ENCODE data around the gene KLHL21. TPM values are rescaled to one million over a fixed set of nuclear protein-coding genes. Genes with fewer than 3 reads are reported as not detected.

The KLHL21 gene
- total RNA-seq, 8 experiments from 2014 or later, result 7.0 to 38.3 (median 12.6) TPM

DNA sequence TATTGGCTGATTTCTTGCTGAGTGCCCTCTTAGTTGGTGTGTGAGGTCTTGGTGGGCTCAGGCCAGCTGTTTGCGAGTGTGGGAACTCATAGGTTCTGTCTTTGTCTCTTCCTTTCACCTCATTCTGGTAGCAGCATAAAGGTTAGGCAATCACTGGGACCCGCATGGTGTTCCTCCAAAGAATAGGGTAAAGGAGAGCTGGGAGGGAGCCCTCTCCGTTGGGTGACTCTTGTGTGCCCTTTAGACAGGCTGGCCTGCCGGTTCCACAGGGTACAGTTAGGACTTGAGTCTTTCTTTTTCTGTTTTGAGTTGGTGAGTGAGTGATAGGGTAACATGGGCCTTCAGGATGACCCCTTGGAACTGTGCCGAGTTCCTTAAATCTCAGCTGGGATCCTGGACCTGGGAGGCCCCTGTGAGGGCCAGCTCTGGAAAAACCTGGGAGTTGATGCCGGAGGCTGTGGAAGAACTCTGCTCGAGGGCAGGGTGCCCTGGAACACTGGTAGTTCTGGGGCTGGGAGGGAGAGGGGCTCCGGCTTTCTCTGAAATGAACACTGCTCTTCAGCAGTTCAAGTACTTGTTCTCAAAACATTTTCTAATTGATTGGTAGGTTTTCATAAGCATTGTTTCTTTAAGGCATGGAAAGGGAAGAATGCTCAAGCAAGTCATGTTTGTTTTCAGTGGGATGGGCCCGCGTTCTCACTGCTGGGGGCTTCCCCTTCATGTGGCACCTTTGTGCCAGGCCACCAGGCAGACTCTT lies 19.9 kb upstream of the KLHL21 start:
- in situ Hi-C loops (cut with MboI; ENCODE audit: low pct_unique_long_range_greater_than_20kb in 2 of 9, low sequenced_read_pairs in 9 of 9, unreplicated experiment in 9 of 9), result no loop called here
- WGBS, 10 experiments, result 50 to 100% (median 85%) methylated on average over 2 to 10 of the region's 10 CpGs; no CpG with 5 or more reads in 3 of the 10 experiments
- no peak for ATAC-seq (replicated peaks in 6 of 8)

GRCh38 chr1:6621429-6622391 lies 19.0 kb upstream of the KLHL21 start:
- WGBS, 10 experiments, result 88 to 100% (median 94%) methylated on average over 2 to 35 of the region's 41 CpGs
- in situ Hi-C loops (cut with MboI; ENCODE audit: low pct_unique_long_range_greater_than_20kb in 2 of 9, low sequenced_read_pairs in 9 of 9, unreplicated experiment in 9 of 9), result no loop called here
- no peak overlapping the region for H3K4me3 ChIP-seq
- H3K4me1 ChIP-seq (replicated peaks in 1 of 2), result peaks cover 13 to 15% of the 10 kb centered on the region in 2 donors
- no peak for ATAC-seq (replicated peaks in 6 of 8)
- no peak overlapping the region for H3K27ac ChIP-seq

More for the DNA sequence above, 19.9 kb upstream of the KLHL21 start:
- H3K27ac ChIP-seq, result no peak overlapping the region
- H3K4me1 ChIP-seq (replicated peaks in 1 of 2), result peaks cover 13 to 15% of the 10 kb centered on the region in 2 donors
- H3K4me3 ChIP-seq, result no peak overlapping the region

DNA sequence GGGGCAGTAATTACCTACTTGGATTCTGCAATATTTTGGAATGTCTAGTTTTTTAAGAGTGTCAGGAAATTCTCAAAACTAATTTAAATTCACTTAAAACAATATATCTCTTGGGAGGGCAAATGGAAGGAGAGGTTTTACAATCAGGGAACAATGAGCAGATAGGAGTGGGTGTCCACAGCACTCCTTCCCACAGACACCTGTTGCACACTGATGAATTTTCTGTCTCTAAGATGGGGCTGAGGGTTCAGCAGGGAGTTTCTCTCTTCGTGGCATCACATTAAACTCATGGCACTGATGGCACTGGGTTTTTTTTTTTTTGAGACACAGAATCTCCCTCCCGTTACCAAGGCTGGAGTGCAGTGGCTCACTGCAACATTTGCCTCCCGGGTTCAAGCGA lies 16.4 kb upstream of the KLHL21 start:
- in situ Hi-C loops (cut with MboI; ENCODE audit: low pct_unique_long_range_greater_than_20kb in 2 of 9, low sequenced_read_pairs in 9 of 9, unreplicated experiment in 9 of 9), result no loop called here
- H3K4me3 ChIP-seq, result no peak overlapping the region
- no peak for ATAC-seq (replicated peaks in 6 of 8)
- H3K4me1 ChIP-seq (replicated peaks in 1 of 2), result no peaks in the 10 kb centered on the region
- 74 to 100% (median 94%) methylated on average over 1 to 4 of the region's 4 CpGs; no CpG with 5 or more reads in 3 of the 10 experiments for WGBS, 10 experiments
- no peak overlapping the region for H3K27ac ChIP-seq

- Histone ChIP-seq H3K27ac (peak overlapping the region in 1 of 2 donors; percentile 69), H3K4me1 (replicated peaks in 1 of 2) (peaks cover 4 to 5% of the 10 kb centered on the region in 2 donors), H3K4me3 (peak overlapping the region; percentile 64 to 90 (median 79))
- in situ Hi-C loops (cut with MboI; ENCODE audit: low pct_unique_long_range_greater_than_20kb in 2 of 9, low sequenced_read_pairs in 9 of 9, unreplicated experiment in 9 of 9), result no loop called here
- 0 to 10% (median 2%) methylated on average over 1 to 15 of the region's 82 CpGs; no CpG with 5 or more reads in 6 of the 10 experiments for WGBS, 10 experiments
- no peak for ATAC-seq (replicated peaks in 6 of 8)
Observed at GRCh38 chr1:6614929-6615785, 12.5 kb upstream of the KLHL21 start.

GRCh38 chr1:6614019-6614928 lies 11.6 kb upstream of the KLHL21 start:
- Histone ChIP-seq H3K4me3 (peak overlapping the region; percentile 64 to 90 (median 79)), H3K4me1 (replicated peaks in 1 of 2) (peaks cover 4 to 5% of the 10 kb centered on the region in 2 donors), H3K27ac (peak overlapping the region; percentile 30 to 69)
- in situ Hi-C loops (cut with MboI; ENCODE audit: low pct_unique_long_range_greater_than_20kb in 2 of 9, low sequenced_read_pairs in 9 of 9, unreplicated experiment in 9 of 9), result no loop called here
- WGBS, 10 experiments, result 0% methylated on average over 15 of the region's 117 CpGs; no CpG with 5 or more reads in 9 of the 10 experiments
- ATAC-seq (replicated peaks in 6 of 8), result peak; percentile 0 to 11 (median 2)

GRCh38 chr1:6613361-6614018 lies 10.8 kb upstream of the KLHL21 start, which contains the start of gene PHF13:
Gene PHF13 (plus strand): TSS chr1:6613731. CDS start chr1:6614067, 336 bp downstream.
- no CpG with 5 or more reads among the region's 84 CpGs for WGBS, 10 experiments
- in situ Hi-C loops (cut with MboI; ENCODE audit: low pct_unique_long_range_greater_than_20kb in 2 of 9, low sequenced_read_pairs in 9 of 9, unreplicated experiment in 9 of 9), result no loop called here
- peak; percentile 87 to 95 (median 94) for ATAC-seq (replicated peaks in 6 of 8)
- H3K27ac ChIP-seq, result peak within 1 kb of the TSS; percentile 80 to 83
- peaks cover 4 to 5% of the 10 kb centered on the region in 2 donors for H3K4me1 ChIP-seq (replicated peaks in 1 of 2)
- H3K4me3 ChIP-seq, result peak within 1 kb of the TSS; percentile 64 to 90 (median 79)

DNA sequence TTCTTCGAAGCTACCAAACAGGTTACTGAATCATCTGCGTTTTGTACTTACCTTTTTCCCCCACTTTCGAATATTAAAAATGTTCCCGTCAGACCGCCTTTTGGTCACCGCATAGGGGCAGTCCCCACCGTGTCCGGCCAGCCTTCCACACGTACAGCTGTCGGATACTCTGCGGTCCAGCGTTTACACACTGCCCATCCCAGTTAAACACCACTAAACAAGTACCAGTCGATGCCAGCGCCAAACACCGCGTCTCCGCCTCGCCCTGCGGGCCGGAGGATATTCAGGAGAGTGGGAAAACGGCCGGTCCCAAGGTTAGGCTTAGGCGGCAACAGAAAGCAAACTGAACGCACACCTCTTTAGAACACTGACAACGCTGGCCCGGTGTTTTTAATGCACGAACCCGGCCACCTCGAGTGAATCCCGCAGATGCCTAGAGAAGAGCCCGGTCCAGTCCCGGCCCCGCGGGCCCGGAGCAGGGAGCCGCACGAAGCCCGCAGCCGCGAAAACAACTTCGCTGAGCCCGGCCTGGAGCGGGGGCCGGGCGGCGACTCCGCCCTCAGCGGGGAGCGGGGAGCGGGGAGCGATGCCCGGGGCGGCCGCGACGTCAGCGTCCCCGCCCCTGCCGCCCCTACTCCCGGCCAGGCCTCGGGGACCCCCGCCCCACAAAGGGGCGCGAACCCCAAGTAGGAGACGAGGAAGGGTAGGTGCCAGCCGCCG lies 10.1 kb upstream of the KLHL21 start:
- Histone ChIP-seq H3K4me1 (replicated peaks in 1 of 2) (peaks cover 4 to 5% of the 10 kb centered on the region in 2 donors), H3K4me3 (peak overlapping the region; percentile 64 to 90 (median 79)), H3K27ac (peak overlapping the region; percentile 80 to 83)
- peak; percentile 53 to 69 (median 64) for ATAC-seq (replicated peaks in 6 of 8)
- WGBS, 10 experiments, result 1 to 13% (median 2%) methylated on average over 4 to 29 of the region's 67 CpGs; no CpG with 5 or more reads in 1 of the 10 experiments
- in situ Hi-C loops (cut with MboI; ENCODE audit: low pct_unique_long_range_greater_than_20kb in 2 of 9, low sequenced_read_pairs in 9 of 9, unreplicated experiment in 9 of 9), result no loop called here

- peak overlapping the region in 4 of 5 donors; percentile 54 to 64 (median 60) for H3K4me3 ChIP-seq
- H3K27ac ChIP-seq, result peak overlapping the region; percentile 66 to 88
- in situ Hi-C loops (cut with MboI; ENCODE audit: low pct_unique_long_range_greater_than_20kb in 2 of 9, low sequenced_read_pairs in 9 of 9, unreplicated experiment in 9 of 9), result no loop called here
- WGBS, 10 experiments, result 13 to 51% (median 30%) methylated on average over 2 to 19 of the region's 19 CpGs; no CpG with 5 or more reads in 1 of the 10 experiments
- ATAC-seq (replicated peaks in 6 of 8), result peak in 7 of 8 experiments; percentile 1 to 34 (median 7)
- peaks cover 22 to 31% of the 10 kb centered on the region in 2 donors for H3K4me1 ChIP-seq (replicated peaks in 1 of 2)
Observed at GRCh38 chr1:6603915-6604558, 1.4 kb upstream of the KLHL21 start.

DNA sequence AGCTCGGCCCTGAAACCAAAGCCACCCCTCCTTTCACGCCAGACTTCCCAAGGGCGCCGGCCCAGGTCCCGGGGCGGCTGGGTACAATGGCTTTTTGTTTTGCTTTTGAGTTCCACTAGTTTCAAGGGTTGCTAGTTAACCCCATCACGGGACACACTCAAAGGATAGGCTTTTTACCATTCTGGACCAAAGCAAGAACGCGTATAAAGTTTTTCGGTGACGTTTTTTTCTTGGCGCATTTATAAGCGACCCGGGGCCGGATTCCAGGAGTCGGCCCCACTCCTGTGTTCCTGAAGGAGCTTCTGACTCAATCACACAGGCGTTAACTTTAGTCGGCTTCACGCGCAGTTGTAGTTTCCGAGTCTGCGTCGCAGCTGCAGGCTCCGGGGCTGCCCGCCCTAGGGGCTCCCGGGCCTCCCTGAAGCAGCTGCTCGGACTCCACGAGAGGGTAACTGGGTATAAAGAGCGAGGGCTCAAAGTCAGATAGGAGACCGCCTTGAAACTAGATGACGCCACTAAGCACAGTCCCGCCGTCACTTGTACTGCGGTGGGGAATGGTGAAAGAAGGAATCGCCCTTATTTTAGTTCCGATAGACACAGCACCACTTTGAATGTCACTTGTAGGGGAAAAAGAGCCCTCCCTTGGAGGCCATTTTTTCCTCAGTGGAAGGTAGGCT lies 707 bp upstream of the KLHL21 start:
- in situ Hi-C loops (cut with MboI; ENCODE audit: low pct_unique_long_range_greater_than_20kb in 2 of 9, low sequenced_read_pairs in 9 of 9, unreplicated experiment in 9 of 9), result no loop called here
- ATAC-seq (replicated peaks in 6 of 8), result peak; percentile 8 to 33 (median 24)
- Histone ChIP-seq H3K4me3 (peak overlapping the region; percentile 49 to 64 (median 59)), H3K4me1 (replicated peaks in 1 of 2) (peaks cover 22 to 31% of the 10 kb centered on the region in 2 donors), H3K27ac (peak overlapping the region; percentile 66 to 88)
- whole genome bisulfite sequencing, 10 experiments, result 0 to 13% (median 2%) methylated on average over 2 to 32 of the region's 36 CpGs; no CpG with 5 or more reads in 1 of the 10 experiments
